ENCODE results near the gene KLF5.
"Not testable (repeated sequence)": the region's sequence is repeated elsewhere in the genome, so short reads cannot be mapped to it uniquely, and the experiment has no call there.

The KLF5 gene

DNA sequence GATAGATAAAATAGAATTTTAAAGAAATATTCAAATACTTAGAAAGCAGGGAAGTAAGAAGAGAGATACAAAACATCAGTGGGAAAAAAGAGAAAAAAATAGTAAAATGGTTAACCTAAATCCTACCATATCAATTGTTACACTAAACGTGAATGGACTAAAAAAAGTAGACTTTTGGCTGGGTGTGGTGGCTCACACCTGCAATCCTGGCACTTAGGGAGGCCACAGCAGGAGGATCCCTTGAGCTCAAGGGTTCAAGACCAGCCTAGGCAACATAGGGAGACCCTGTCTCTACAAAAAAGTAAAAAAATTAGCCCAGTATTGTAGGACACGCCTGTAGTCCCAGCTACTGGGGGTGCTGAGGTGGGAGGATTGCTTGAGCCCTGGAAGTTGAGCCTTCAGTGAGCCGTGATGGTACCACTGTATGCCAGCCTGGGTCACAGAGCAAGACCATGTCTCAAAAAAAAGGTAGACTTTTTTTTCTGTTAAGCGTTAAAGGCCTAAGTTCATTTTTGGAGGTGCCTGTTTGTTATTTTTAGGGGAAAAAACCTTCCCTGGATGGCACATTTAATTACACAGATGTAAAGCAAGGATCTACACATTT is 29.6 kb downstream of the KLF5 start:
- no peak for DNase-seq (ENCODE audit: low spot score)

DNA sequence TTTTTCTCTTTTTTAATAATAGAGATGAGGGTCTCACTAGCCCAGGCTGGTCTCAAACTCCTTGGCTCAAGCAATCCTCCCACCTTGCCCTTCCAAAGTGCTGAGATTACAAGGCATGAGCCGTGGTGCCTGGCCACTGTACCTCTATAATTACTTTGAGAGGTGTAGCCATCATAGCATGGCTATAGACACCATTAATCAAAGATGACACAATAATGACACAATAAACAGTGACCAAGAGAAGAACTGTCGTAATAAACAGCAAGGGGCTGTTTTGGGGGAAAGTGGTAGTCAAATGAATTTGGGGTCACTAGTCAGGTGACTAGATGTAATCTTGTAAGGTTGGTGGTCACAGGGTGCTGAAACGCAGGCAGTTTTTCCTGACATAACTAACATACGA is 30.4 kb downstream of the KLF5 start:
- DNase-seq (ENCODE audit: low spot score): no peak

DNA sequence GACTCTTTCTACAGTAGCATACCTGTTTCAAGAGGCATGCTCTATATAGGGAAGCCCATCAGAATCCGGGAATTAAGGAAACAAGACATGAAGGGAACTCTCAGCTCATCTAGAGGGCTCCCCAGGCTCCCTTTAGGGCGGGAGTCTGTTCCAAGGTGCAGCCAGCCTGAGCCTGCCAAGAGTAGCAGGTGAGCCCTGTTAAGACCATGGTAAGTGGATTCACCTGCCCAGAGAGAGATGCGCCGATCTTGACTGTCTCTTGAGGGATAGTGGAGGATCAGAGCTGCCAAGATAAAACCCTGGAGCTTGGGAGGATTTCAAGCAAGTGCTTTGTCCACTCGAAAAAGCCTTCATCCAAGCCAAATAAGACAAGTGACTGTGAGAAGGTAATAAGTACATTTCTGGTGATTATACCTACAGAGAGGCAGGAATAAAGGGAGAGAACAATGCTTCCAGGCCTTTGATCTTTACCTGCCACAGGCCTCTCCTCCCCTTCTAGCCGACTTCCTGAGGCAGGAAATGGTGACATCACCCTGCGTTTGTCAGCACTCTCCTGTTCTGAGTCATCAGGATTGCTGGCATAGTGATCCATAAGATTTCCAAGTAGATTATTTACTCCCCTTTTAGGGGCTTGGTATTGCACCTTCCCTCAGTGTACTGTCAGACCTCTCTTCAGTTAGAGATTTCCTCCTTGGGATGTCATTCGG is 31.5 kb downstream of the KLF5 start:
- DNase-seq (ENCODE audit: low spot score): peak; percentile 56

- no peak for DNase-seq (ENCODE audit: low spot score)
These were observed 32.0 kb downstream of the KLF5 start for GRCh38 chr13:73090823-73091187.

- no peak for DNase-seq (ENCODE audit: low spot score)
These were observed 34.0 kb downstream of the KLF5 start for GRCh38 chr13:73092829-73093228.

- DNase-seq (ENCODE audit: low spot score): no peak
These were observed 37.4 kb downstream of the KLF5 start for GRCh38 chr13:73096173-73096572.

GRCh38 chr13:73096638-73097037 is 37.8 kb downstream of the KLF5 start:
- DNase-seq (ENCODE audit: low spot score): no peak

DNA sequence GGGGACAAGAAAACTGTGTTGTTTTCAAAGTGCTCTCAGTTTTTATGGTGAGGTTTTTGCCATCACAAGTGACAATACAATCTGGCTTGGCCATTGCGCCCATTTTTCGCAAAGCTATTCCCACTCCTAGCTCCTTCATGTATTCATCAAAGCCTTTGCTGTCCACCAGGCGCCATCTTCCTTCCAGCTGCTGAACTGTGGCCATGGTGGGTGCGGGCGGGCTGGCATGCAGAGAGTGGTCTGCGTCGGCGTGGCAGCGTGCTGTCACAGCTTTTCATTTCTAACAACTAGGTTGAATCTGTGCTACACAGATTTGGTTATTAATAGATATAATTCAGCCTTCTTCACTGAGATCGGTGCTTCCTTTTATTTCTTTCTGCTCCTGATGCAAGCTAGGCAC is 42.0 kb downstream of the KLF5 start:
- not testable (repeated sequence) for DNase-seq (ENCODE audit: low spot score)

- DNase-seq (ENCODE audit: low spot score): no peak
These were observed 42.7 kb downstream of the KLF5 start for GRCh38 chr13:73101351-73102007.

DNA sequence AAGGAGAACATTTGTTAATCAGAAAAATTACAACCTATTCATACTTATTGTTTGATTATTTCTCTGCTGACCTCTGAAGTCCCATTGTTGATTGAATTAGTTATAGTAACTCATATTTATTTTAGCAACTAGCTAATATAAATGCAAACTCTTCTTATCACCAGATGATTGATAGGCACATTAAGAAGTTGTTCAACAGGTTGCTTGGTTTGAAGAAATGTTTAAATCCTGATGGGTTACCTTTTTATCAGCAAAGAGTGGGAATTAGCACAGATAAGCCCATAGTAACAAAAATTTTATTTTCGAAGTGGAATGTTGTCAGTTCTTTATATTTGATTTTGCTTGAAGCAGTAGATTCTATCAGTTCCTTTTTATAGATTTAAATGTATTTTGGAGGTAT is 44.4 kb downstream of the KLF5 start:
- DNase-seq (ENCODE audit: low spot score): no peak

DNA sequence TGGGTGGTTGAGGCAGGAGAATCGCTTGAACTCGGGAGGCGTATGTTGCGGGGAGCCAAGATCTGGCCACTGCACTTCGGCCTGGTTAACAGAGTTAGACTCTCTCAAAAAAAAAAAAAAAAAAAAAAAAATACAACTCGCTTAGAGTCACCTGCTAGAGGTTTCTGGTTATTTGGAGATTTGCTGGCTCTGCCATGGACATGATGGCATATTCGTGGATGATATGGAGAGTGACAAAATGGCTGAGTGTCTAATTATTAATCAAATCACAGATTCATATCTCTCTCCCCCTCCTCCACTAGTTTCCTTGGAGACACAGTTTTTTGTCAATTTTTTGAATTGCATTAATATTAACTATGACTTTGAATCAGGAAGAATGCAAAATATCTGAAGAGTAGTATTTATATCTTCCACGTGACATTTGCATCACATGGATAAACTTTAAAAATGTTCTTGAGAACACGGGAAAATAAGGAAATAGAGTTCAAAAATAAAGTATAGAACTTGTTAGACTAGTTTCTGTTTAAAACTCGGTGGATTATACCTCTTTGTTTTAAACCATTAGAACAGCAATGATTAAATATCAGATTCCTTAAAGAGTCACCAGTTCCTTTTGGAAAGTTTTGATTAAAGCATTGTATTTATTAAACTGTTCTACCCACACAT is 47.8 kb downstream of the KLF5 start:
- no peak for DNase-seq (ENCODE audit: low spot score)

DNA sequence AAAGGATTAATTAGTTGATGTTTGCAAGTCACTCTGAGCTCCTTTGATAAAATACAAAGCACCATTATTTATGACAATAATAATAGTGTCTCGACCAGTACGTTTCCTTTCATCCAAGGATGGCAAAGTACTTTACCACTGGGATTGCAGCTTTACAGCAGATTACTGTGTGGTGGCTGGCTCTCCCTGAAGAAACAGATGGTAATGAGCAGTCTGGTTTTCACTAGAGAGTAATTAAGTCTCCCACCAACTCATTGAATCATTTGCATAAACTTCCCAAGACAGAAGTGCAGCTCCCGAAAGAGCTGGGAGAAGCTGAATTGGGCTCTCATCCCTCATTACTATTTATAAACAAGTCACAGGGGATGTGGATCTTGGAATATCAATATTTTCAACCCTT is 48.7 kb downstream of the KLF5 start:
- no peak for DNase-seq (ENCODE audit: low spot score)

DNA sequence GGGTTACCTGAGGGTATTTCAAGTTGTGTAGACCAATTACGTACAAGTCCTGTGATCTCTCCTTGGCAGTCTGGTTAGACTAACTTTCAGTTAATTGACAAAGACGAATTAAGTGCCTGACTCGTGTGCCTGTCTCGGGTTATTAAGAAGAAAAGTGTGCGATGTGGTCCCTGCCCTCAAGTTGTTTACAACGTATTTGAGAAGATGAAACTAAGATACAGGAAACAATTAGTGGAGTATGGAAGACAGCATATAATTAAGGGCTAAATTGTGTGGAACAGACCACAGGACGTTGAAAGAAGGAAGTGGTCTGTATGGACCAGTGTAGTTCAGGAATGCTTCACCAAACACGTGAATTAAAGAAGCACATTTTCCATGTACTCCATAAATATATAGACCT is 49.2 kb downstream of the KLF5 start:
- no peak for DNase-seq (ENCODE audit: low spot score)

DNA sequence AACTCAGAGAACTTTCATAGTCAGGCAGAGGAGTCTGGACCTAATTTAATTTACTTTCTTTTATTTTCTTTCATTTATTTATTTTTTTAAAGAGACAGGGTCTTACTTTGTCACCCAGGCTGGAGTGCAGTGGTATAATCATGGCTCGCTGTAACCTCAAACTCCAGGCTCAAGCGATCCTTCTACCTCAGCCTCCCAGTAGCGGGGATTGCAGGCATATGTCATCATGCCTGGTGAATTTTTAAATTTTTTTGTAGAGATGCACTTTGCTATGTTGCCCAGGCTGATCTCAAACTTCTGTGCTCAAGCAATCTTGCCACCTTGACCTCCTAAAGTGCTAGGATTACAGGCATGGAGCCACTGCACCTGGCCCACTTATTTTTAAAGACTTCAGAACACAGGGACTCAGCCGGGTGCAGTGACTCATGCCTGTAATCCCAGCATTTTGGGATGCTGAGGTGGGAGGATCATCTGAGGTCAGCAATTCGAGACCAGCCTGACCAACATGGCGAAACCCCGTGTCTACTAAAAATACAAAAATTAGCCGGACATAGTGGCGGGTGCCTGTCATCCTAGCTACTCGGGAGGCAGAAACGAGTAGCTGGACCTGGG is 50.6 kb downstream of the KLF5 start:
- DNase-seq (ENCODE audit: low spot score): no peak

DNA sequence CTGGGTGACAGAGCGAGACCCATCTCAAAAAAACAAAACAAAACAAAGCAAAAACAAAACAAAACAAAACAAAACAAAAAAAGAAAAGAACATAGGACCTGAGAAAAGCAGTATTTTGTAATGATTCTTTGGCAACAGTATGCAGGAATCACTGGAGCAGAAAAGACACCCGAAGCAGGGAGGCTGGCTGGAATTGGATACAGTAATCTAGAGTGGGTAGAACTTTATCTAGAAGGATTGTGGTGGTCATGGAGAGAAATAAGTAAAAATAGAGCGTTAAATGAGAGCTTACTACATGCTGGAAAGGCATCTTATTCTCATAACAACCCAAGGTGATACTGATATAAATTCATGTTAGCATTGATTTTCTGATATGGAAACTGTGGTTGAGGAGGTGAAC is 51.2 kb downstream of the KLF5 start:
- DNase-seq (ENCODE audit: low spot score): no peak

DNA sequence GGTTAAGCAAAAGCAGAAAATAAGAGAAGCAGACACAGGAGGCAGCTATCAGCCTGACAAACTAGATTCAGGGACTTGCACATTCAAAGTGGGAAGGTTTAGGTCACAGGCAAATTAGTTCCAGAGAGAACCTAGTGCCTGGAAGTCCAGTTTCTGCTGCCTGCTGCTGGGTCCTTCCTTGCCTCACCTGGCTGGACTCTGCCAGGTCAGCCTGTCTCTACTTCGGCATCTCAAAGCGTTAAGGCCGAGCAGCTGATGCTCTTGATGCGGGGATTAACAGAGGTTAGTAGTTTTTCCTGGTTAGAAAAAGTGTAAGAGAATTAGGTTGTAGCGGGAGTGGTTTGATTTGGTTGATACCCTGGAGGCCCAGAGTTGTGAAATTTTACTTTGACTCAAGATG is 52.0 kb downstream of the KLF5 start:
- DNase-seq (ENCODE audit: low spot score): no peak

DNA sequence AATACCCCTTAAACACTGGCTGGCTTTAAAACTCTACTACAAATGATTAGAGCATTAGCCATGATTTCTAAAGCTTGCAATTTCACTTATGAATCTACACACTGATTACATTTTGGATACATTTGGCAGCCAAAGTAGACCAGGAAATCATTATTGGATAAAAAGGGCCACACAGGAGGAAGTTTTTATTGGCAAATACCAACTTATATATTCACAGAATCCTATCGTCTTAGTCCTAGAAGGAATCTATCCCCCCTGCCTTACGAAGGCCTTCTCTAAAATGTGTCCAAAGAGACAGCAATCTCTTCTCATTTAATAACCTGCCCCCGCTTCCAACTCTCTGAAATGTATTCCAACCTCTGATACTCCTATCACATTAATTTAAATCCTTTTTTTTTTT is 52.5 kb downstream of the KLF5 start:
- DNase-seq (ENCODE audit: low spot score): no peak

- DNase-seq (ENCODE audit: low spot score): no peak
These were observed 60.8 kb downstream of the KLF5 start for GRCh38 chr13:73119612-73120011.
